ENCODE data around the gene RHEBL1.

RHEBL1 gene

GRCh38 chr12:49043241-49043640 is 26.5 kb downstream of the RHEBL1 start:
- DNase-seq (ENCODE audit: extremely low read depth, insufficient read length): no peak
- TF ChIP-seq CTCF (IDR thresholded peaks at IDR 0.05; ENCODE audit: insufficient read depth, low read length, poor library complexity, severe bottlenecking): no peak
- Histone ChIP-seq H3K27me3 (replicated peaks; ENCODE audit: control insufficient read depth, insufficient read depth, low read length) (no peaks in the 10 kb centered on the region), H3K36me3 (ENCODE audit: control insufficient read depth, insufficient read depth, low read length) (peaks cover 71% of the 10 kb centered on the region), H3K4me3 (replicated peaks; ENCODE audit: low read depth, low read length) (no peak overlapping the region)

GRCh38 chr12:49041881-49042484 is 27.8 kb downstream of the RHEBL1 start:
- no peak for DNase-seq (ENCODE audit: extremely low read depth, insufficient read length)
- Histone ChIP-seq H3K27me3 (replicated peaks; ENCODE audit: control insufficient read depth, insufficient read depth, low read length) (no peaks in the 10 kb centered on the region), H3K4me3 (replicated peaks; ENCODE audit: low read depth, low read length) (no peak overlapping the region), H3K36me3 (ENCODE audit: control insufficient read depth, insufficient read depth, low read length) (peaks cover 74% of the 10 kb centered on the region)
- TF ChIP-seq CTCF (IDR thresholded peaks at IDR 0.05; ENCODE audit: insufficient read depth, low read length, poor library complexity, severe bottlenecking): no peak

GRCh38 chr12:49041036-49041880 is 28.5 kb downstream of the RHEBL1 start:
- no peak for TF ChIP-seq CTCF (IDR thresholded peaks at IDR 0.05; ENCODE audit: insufficient read depth, low read length, poor library complexity, severe bottlenecking)

GRCh38 chr12:49040364-49040855 is 29.4 kb downstream of the RHEBL1 start:
- Histone ChIP-seq H3K36me3 (ENCODE audit: control insufficient read depth, insufficient read depth, low read length) (peaks cover 62% of the 10 kb centered on the region), H3K4me3 (replicated peaks; ENCODE audit: low read depth, low read length) (no peak overlapping the region), H3K27me3 (replicated peaks; ENCODE audit: control insufficient read depth, insufficient read depth, low read length) (no peaks in the 10 kb centered on the region)
- DNase-seq (ENCODE audit: extremely low read depth, insufficient read length): no peak
- no peak for TF ChIP-seq CTCF (IDR thresholded peaks at IDR 0.05; ENCODE audit: insufficient read depth, low read length, poor library complexity, severe bottlenecking)

More at GRCh38 chr12:49041036-49041880, 28.5 kb downstream of the RHEBL1 start:
- peaks cover 70% of the 10 kb centered on the region for H3K36me3 ChIP-seq (ENCODE audit: control insufficient read depth, insufficient read depth, low read length)
- H3K27me3 ChIP-seq (replicated peaks; ENCODE audit: control insufficient read depth, insufficient read depth, low read length): no peaks in the 10 kb centered on the region
- no peak for DNase-seq (ENCODE audit: extremely low read depth, insufficient read length)
- no peak overlapping the region for H3K4me3 ChIP-seq (replicated peaks; ENCODE audit: low read depth, low read length)

GRCh38 chr12:49039421-49040363 is 30.1 kb downstream of the RHEBL1 start:
- Histone ChIP-seq H3K36me3 (ENCODE audit: control insufficient read depth, insufficient read depth, low read length) (peaks cover 64% of the 10 kb centered on the region), H3K27me3 (replicated peaks; ENCODE audit: control insufficient read depth, insufficient read depth, low read length) (no peaks in the 10 kb centered on the region), H3K4me3 (replicated peaks; ENCODE audit: low read depth, low read length) (no peak overlapping the region)
- no peak for DNase-seq (ENCODE audit: extremely low read depth, insufficient read length)
- TF ChIP-seq CTCF (IDR thresholded peaks at IDR 0.05; ENCODE audit: insufficient read depth, low read length, poor library complexity, severe bottlenecking): no peak
